WTC11 (cell line): ENCODE measurements around the gene GMEB2. TPM values are rescaled to one million over a fixed set of nuclear protein-coding genes. Genes with fewer than 3 reads are reported as not detected.

ENCODE experiments used
- ATAC-seq: fragments of 200-7000 bp; cut with Tn5 transposase; 2 replicates; pipeline ENCODE4 v1.10.0; 2021; ENCODE audit warnings: mild to moderate bottlenecking, moderate library complexity
- CTCF ChIA-PET: fragments of 300-600 bp; sonication (Branson Sonifier 250); formaldehyde crosslinking; loops from one replicate; lab custom pipeline; 2021; ENCODE audit warnings: antibody characterized with exemption; lab: Charles Lee
- POLR2A ChIA-PET: fragments of 350-600 bp; sonication (Branson Sonifier 250); formaldehyde crosslinking; loops from one replicate; lab custom pipeline; 2021; ENCODE audit warnings: antibody characterized with exemption; lab: Charles Lee
- DNase-seq: peaks from one replicate; pipeline ENCODE4 v3.0.0; 2021; ENCODE audit warnings: low spot score
- H3K27ac Mint-ChIP-seq: 2 replicates; pipeline ENCODE4 v1.8.0; 2021; ENCODE audit warnings: mixed read lengths
- H3K27me3 Mint-ChIP-seq: 2 replicates; pipeline ENCODE4 v1.8.0; 2021; ENCODE audit warnings: low read depth, mild to moderate bottlenecking, moderate library complexity, mixed read lengths
- H3K36me3 Mint-ChIP-seq: 2 replicates; pipeline ENCODE4 v1.8.0; 2021; ENCODE audit warnings: mixed read lengths
- H3K4me1 Mint-ChIP-seq: 2 replicates; pipeline ENCODE4 v1.8.0; 2022; ENCODE audit warnings: mixed read lengths
- H3K4me3 Mint-ChIP-seq: 2 replicates; pipeline ENCODE4 v1.8.0; 2021; ENCODE audit warnings: mild to moderate bottlenecking, moderate library complexity, mixed read lengths
- H3K9me3 Mint-ChIP-seq: 2 replicates; pipeline ENCODE4 v1.8.0; 2021; ENCODE audit warnings: mixed read lengths
- CTCF ChIP-seq: fragments of 200-600 bp; IDR thresholded peaks from 2 replicates; pipeline ENCODE4 v1.8.0; 2022; ENCODE audit warnings: antibody characterized with exemption
- E2F4 ChIP-seq: sonication (generic); formaldehyde crosslinking; IDR thresholded peaks from 2 replicates; pipeline ENCODE4 v1.8.1; 2022; ENCODE audit warnings: low read depth, mild to moderate bottlenecking, moderate library complexity, missing genetic modification reagents, borderline replicate concordance
- FOXJ3 ChIP-seq: sonication (generic); formaldehyde crosslinking; IDR thresholded peaks from 2 replicates; pipeline ENCODE4 v1.9.0; 2021; ENCODE audit warnings: missing genetic modification reagents, mild to moderate bottlenecking, borderline replicate concordance
- JAZF1 ChIP-seq: fragments of 250-450 bp; sonication (Bioruptor Pico); IDR thresholded peaks from 2 replicates; pipeline ENCODE4 v1.9.0; 2021; ENCODE audit warnings: moderate library complexity, mild to moderate bottlenecking, inconsistent platforms
- MLX ChIP-seq: sonication (generic); formaldehyde crosslinking; IDR thresholded peaks from 2 replicates; pipeline ENCODE4 v1.8.1; 2023; ENCODE audit warnings: mild to moderate bottlenecking, missing genetic modification reagents, moderate library complexity
- NR2C2 ChIP-seq: sonication (generic); formaldehyde crosslinking; IDR thresholded peaks from 2 replicates; pipeline ENCODE4 v1.8.0; 2022; ENCODE audit warnings: mild to moderate bottlenecking, missing genetic modification reagents
- PRDM15 ChIP-seq: sonication (generic); formaldehyde crosslinking; IDR thresholded peaks from 2 replicates; pipeline ENCODE4 v1.8.0; 2022; ENCODE audit warnings: missing genetic modification reagents
- ZNF138 ChIP-seq: sonication (generic); formaldehyde crosslinking; conservative IDR thresholded peaks from 2 replicates; pipeline ENCODE4 v1.8.1; 2022; ENCODE audit warnings: mild to moderate bottlenecking, moderate library complexity, missing genetic modification reagents
- ZNF425 ChIP-seq: fragments of 250-450 bp; sonication (Bioruptor Pico); conservative IDR thresholded peaks from 2 replicates; pipeline ENCODE4 v1.9.0; 2021; ENCODE audit warnings: mild to moderate bottlenecking
- total RNA-seq: library from RNA; stranded (reverse); gene quantifications from 3 replicates; pipeline ENCODE4 v1.2.3, GENCODE V29; 2021

GMEB2 gene
- total RNA-seq, 1 experiment from 2014 or later: 14.8 TPM

- DNase-seq: no peak
- Mint-ChIP-seq H3K9me3 (no peaks in the 10 kb centered on the region), H3K36me3 (peaks cover 3% of the 10 kb centered on the region), H3K4me1 (no peaks in the 10 kb centered on the region), H3K27me3 (no peaks in the 10 kb centered on the region), H3K4me3 (no peak overlapping the region), H3K27ac (no peak overlapping the region)
- ATAC-seq: no peak
- ChIA-PET CTCF (interaction anchor here (1.4 kb wide), 1 partner anchor 9 kb away, joined by 3 read pairs; no protein-coding TSS in a partner anchor), POLR2A (no interaction called here)
- TF ChIP-seq MLX (CRISPR knock-in tag) (no peak), CTCF (no peak), ZNF425 (no peak), ZNF138 (no peak), E2F4 (CRISPR knock-in tag) (no peak)
Observed at GRCh38 chr20:63564036-63564810, 62.7 kb downstream of the GMEB2 start.

- H3K4me1 Mint-ChIP-seq: no peaks in the 10 kb centered on the region
- TF ChIP-seq NR2C2 (CRISPR knock-in tag): no peak
- TF ChIP-seq FOXJ3 (CRISPR knock-in tag): no peak
- no peak for TF ChIP-seq PRDM15 (CRISPR knock-in tag)
- no peak for TF ChIP-seq JAZF1 (CRISPR knock-in tag)
- ATAC-seq (no peak), DNase-seq (no peak)
- no peak overlapping the region for H3K4me3 Mint-ChIP-seq
- no peaks in the 10 kb centered on the region for H3K27me3 Mint-ChIP-seq
- H3K36me3 Mint-ChIP-seq: peaks cover 3% of the 10 kb centered on the region
- ChIA-PET POLR2A (no interaction called here), CTCF (interaction anchor here (1.4 kb wide), 2 partner anchors 10 to 25 kb away, joined by 3 to 6 read pairs; no protein-coding TSS in a partner anchor)
- no peaks in the 10 kb centered on the region for H3K9me3 Mint-ChIP-seq
- no peak overlapping the region for H3K27ac Mint-ChIP-seq
Observed at GRCh38 chr20:63563225-63563935, 63.5 kb downstream of the GMEB2 start.
